ENCODE measurements around the gene CAMTA1.
A peak's percentile ranks its signal among the peaks of the same experiment; 100 is the strongest.

Gene CAMTA1

GRCh38 chr1:7745783-7746182 is 960.5 kb downstream of the CAMTA1 start:
- TF ChIP-seq CTCF (IDR thresholded peaks at IDR 0.05; ENCODE audit: low read depth, low read length): no peak
- no peak overlapping the region for H3K4me3 ChIP-seq (ENCODE audit: low read depth, low read length)

GRCh38 chr1:7747605-7748004 is 962.4 kb downstream of the CAMTA1 start:
- H3K4me3 ChIP-seq (ENCODE audit: low read depth, low read length): no peak overlapping the region
- no peak for TF ChIP-seq CTCF (IDR thresholded peaks at IDR 0.05; ENCODE audit: low read depth, low read length)

GRCh38 chr1:7749126-7749525 is 963.9 kb downstream of the CAMTA1 start:
- no peak for TF ChIP-seq CTCF (IDR thresholded peaks at IDR 0.05; ENCODE audit: low read depth, low read length)
- H3K4me3 ChIP-seq (ENCODE audit: low read depth, low read length): no peak overlapping the region

- no peak for TF ChIP-seq CTCF (IDR thresholded peaks at IDR 0.05; ENCODE audit: low read depth, low read length)
- no peak overlapping the region for H3K4me3 ChIP-seq (ENCODE audit: low read depth, low read length)
Measured at GRCh38 chr1:7751174-7751573, 965.9 kb downstream of the CAMTA1 start.

- peak overlapping the region; percentile 44 for H3K4me3 ChIP-seq (ENCODE audit: low read depth, low read length)
- TF ChIP-seq CTCF (IDR thresholded peaks at IDR 0.05; ENCODE audit: low read depth, low read length): peak; percentile 59
Measured at GRCh38 chr1:7752512-7753417, 967.5 kb downstream of the CAMTA1 start.

- TF ChIP-seq CTCF (IDR thresholded peaks at IDR 0.05; ENCODE audit: low read depth, low read length): no peak
- H3K4me3 ChIP-seq (ENCODE audit: low read depth, low read length): no peak overlapping the region
Measured at GRCh38 chr1:7753641-7754040, 968.4 kb downstream of the CAMTA1 start.

- no peak overlapping the region for H3K4me3 ChIP-seq (ENCODE audit: low read depth, low read length)
- no peak for TF ChIP-seq CTCF (IDR thresholded peaks at IDR 0.05; ENCODE audit: low read depth, low read length)
Measured at GRCh38 chr1:7754234-7754633, 969.0 kb downstream of the CAMTA1 start.

Data from WI38 (cell line).